B cell (primary cell): ENCODE results near the gene TET2.

Experiments
- CTCF ChIP-seq: fragments of 200-600 bp; IDR thresholded peaks from one replicate; pipeline ENCODE4 v1.8.0; 2022; ENCODE audit warnings: antibody characterized with exemption, mild to moderate bottlenecking
- EZH2 ChIP-seq: IDR thresholded peaks from 2 replicates; pipeline ENCODE4 v1.6.1; 2012; ENCODE audit warnings: borderline replicate concordance, low read depth, mild to moderate bottlenecking, moderate library complexity, low read length; ENCODE audit not compliant: insufficient read depth, poor library complexity, severe bottlenecking

DNA sequence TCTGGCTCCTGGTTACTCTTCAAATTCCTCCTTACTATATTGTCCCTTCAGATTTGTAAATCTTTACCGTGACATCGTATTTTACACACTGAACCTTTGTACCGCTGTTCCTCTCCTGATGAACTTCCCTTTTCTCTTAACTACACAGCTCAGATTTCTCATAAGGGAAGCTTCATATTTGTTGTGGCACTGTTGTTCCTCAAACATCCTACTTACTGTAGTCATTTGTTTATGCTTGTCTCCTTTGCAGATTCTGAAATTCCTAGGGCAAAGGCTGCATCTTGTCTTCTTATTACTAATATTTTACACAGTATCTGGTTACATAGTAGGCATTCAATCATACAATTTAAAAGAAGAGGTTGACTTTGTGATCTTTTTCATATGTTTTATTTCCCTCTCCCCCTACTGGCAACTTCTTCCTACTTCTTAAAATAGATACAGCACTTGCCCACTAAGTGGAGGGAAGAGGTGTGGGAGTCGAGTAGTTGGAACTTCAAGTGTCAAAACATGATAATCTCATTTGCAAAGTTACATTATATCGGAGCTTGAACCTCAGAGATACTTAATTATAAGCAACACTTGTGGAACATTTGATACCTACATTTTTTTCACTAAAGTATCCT lies 50.0 kb downstream of the TET2 start:
- TF ChIP-seq CTCF (peak; percentile 34), EZH2 (no peak)
